Measurements from ENCODE around the gene SLC13A2.

SLC13A2 gene

DNA sequence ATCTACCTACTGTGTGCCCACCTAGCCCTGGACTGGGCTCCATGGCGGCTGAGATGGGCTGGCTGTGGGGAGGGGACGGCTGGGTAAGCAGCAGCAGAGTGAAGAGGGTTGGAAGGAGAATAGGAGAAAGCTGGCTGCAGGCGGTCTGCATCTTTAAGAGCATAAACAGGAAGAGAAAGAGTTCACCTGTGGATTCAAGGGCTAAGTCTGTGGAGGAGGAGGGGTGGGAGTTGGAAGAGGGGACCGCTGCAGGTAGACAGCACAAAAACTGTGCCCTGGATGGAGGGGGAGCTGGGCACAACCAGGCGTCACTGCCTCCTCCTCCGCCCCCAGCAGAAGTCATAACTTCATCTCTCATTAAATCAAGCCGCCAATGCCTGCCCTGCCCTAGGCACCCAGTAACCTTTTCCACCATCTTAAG is 677 bp downstream of the SLC13A2 start:
- intact Hi-C loops (cut with DNase I; ENCODE audit: low total_unique reads) = no loop called here
- TF ChIP-seq, protein P1, sequence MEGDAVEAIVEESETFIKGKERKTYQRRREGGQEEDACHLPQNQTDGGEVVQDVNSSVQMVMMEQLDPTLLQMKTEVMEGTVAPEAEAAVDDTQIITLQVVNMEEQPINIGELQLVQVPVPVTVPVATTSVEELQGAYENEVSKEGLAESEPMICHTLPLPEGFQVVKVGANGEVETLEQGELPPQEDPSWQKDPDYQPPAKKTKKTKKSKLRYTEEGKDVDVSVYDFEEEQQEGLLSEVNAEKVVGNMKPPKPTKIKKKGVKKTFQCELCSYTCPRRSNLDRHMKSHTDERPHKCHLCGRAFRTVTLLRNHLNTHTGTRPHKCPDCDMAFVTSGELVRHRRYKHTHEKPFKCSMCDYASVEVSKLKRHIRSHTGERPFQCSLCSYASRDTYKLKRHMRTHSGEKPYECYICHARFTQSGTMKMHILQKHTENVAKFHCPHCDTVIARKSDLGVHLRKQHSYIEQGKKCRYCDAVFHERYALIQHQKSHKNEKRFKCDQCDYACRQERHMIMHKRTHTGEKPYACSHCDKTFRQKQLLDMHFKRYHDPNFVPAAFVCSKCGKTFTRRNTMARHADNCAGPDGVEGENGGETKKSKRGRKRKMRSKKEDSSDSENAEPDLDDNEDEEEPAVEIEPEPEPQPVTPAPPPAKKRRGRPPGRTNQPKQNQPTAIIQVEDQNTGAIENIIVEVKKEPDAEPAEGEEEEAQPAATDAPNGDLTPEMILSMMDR (IDR thresholded peaks at IDR 0.05) = no peak
- H3K27me3 ChIP-seq = peaks cover 0 to 12% of the 10 kb centered on the region in 2 donors
- H3K36me3 ChIP-seq = no peaks in the 10 kb centered on the region
- H3K27ac ChIP-seq = no peak overlapping the region
- no peaks in the 10 kb centered on the region for H3K4me1 ChIP-seq
- H3K9me3 ChIP-seq = no peaks in the 10 kb centered on the region
- peak in 1 of 2 donors; percentile 35 for DNase-seq
- no peak overlapping the region for H3K4me3 ChIP-seq

DNA sequence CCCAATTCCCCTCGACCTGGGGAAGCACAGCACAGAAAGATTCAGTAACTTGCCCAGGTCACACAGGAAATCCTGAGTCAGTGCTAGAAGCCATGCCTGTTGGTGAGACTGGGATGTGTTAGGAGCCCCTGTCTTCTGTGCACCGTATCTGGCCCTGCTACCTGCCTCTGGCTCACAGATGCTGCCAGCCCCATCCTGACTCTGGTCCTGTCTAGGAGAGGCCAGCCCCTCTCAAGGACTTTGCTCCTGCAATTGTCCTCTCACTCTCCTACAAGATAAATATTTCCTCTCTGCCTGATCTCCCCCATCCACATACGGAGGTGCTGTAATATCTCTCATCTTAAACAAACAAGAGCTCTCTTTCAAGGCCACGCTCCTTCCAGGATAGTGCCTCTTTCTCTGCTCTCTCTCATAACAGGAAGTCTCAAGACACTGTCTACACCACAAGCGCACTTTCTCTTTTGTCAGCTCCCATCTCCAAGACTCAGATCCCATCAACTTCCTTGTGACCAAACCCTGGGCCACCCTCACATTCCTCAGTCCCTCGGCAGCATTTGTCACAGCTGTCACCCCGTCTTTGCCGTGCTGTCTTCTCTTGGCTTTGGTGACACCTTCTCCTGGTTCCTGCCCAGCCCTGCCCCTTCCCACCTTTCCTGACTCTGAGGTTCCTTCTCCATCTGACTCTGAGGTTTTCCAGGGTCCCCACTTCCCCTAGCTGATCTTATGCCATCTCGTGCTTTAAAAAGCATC is 1.9 kb downstream of the SLC13A2 start:
- Histone ChIP-seq H3K27ac (no peak overlapping the region), H3K4me1 (no peaks in the 10 kb centered on the region), H3K9me3 (no peaks in the 10 kb centered on the region), H3K27me3 (peaks cover 0 to 9% of the 10 kb centered on the region in 2 donors), H3K36me3 (no peaks in the 10 kb centered on the region), H3K4me3 (no peak overlapping the region)
- TF ChIP-seq, protein P1 (IDR thresholded peaks at IDR 0.05) = no peak
- intact Hi-C loops (cut with DNase I; ENCODE audit: low total_unique reads) = no loop called here
- DNase-seq = peak in 1 of 2 donors; percentile 17

DNA sequence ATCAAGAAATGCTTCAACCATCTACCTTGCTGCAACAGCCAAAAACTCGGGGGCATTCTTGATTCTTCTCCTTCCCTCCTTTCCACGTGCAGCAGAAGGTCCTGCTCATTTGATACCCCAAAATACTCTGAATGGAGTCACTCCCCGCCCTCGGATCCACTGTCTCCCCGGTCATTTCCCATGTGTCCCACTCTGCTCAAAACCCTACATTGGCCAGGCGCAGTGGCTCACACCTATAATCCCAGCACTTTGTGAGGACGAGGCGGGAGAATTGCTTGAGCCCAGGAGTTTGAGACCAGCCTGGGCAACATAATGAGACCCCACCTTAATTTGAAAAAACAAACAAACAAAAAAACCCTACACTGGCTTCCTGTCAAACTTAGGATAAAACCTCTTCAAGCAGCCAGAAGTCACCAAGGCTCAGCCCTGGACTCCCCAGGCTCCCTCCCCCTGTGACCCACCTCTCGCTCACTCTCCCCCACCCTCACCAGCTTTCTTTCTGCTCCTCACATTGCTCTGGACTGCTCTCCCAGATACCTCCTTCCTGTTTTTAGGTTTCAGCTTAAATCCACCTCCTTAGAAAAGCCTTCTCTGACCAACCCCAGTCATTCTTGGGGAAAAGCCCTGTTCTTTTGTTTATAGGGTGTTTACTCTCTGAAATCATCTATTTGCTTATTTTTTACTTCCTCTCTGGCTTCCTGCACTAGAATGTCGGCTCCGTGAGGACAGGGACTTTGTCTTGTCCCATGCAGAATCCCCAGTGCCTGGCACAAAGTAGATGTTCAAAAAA is 2.8 kb downstream of the SLC13A2 start:
- TF ChIP-seq, protein P1 (IDR thresholded peaks at IDR 0.05) = no peak
- intact Hi-C loops (cut with DNase I; ENCODE audit: low total_unique reads) = no loop called here
- no peaks in the 10 kb centered on the region for H3K9me3 ChIP-seq
- no peak overlapping the region for H3K27ac ChIP-seq
- no peak overlapping the region for H3K4me3 ChIP-seq
- H3K27me3 ChIP-seq = peaks cover 0 to 9% of the 10 kb centered on the region in 2 donors
- no peaks in the 10 kb centered on the region for H3K36me3 ChIP-seq
- peak in 1 of 2 donors; percentile 42 for DNase-seq
- no peaks in the 10 kb centered on the region for H3K4me1 ChIP-seq

DNA sequence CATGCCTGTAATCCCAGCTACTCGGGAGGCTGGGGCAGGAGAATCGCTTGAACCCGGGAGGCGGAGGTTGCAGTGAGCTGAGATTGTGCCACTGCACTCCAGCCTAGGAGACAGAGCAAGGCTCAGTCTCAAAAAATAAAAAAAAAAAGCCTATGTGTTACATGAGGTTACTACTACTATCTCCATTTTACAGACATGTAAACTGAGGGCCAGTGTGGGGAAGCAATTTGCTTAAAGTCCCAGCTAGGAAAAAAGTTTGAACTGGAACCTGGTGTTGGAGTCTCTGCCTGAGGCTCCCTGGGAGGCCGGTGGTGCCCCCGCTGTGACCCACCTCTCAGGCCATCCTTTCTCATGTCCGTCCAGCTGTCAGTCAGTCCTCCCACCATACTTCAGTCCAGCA is 4.5 kb downstream of the SLC13A2 start:
- DNase-seq = no peak
- TF ChIP-seq, protein P1 (IDR thresholded peaks at IDR 0.05) = no peak

DNA sequence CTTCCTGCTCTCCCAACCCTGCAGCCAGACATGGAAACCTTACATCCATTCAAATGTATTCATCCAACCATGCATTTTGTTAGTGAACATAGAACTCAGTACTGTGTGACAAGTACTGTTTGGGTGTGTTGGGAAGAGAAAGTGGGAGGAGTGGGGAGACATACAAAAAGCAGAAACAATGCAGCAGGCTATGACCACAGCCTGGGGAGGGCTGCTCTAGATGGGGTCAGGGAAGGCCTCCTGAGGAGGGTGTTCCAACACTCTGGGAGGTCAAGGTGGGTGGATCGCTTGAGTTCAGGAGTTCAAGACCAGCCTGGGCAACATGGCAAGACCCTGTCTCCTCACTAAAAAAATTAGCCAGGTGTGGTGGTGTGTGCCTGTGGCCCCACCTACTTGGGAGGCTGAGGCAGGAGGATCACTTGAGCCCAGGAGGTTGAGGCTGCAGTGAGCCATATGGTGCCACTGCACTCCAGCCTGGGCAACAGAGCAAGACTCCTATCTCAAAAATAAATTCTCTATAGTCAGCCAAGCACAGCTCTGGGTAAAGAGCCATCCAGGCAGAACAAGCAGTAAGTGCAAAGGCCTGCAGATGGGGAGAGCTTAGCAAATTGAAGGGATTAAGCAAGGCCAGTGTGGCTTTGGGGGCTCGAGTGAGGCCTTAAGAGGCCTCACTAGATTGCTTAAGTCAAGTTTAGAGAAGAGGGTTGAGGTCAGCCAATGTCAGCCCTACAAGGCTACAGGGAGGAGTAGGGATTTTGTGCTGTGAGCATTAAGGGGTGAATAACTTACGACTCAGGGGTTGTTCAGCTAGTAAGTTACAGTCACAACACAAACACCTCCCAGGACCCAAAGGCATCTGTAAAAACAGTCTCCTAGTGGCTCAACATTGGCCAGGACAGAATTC is 5.5 kb downstream of the SLC13A2 start:
- H3K27ac ChIP-seq = no peak overlapping the region
- H3K36me3 ChIP-seq = no peaks in the 10 kb centered on the region
- H3K27me3 ChIP-seq = peaks cover 0 to 15% of the 10 kb centered on the region in 2 donors
- H3K9me3 ChIP-seq = no peaks in the 10 kb centered on the region
- H3K4me3 ChIP-seq = no peak overlapping the region
- DNase-seq = no peak
- H3K4me1 ChIP-seq = no peaks in the 10 kb centered on the region
- TF ChIP-seq, protein P1 (IDR thresholded peaks at IDR 0.05) = no peak
- intact Hi-C loops (cut with DNase I; ENCODE audit: low total_unique reads) = no loop called here

More for the DNA sequence above, 4.5 kb downstream of the SLC13A2 start:
- Histone ChIP-seq H3K27me3 (peaks cover 0 to 12% of the 10 kb centered on the region in 2 donors), H3K36me3 (no peaks in the 10 kb centered on the region), H3K27ac (no peak overlapping the region), H3K4me1 (no peaks in the 10 kb centered on the region), H3K9me3 (no peaks in the 10 kb centered on the region), H3K4me3 (no peak overlapping the region)
- intact Hi-C loops (cut with DNase I; ENCODE audit: low total_unique reads) = no loop called here
